ENCODE data around the gene TMA16.
A peak's percentile ranks its signal among the peaks of the same experiment; 100 is the strongest.
"Not testable (repeated sequence)": the region's sequence is repeated elsewhere in the genome, so short reads cannot be mapped to it uniquely, and the experiment has no call there.

Gene TMA16

GRCh38 chr4:163494360-163495241, at the start of gene TMA16:
TSS of gene TMA16 (plus strand) at chr4:163494690. CDS start at chr4:163494802, 112 bp downstream.
- peak; percentile 92 for DNase-seq (ENCODE audit: low spot score)

GRCh38 chr4:163447023-163447422, 47.5 kb upstream of the TMA16 start:
- DNase-seq (ENCODE audit: low spot score): not testable (repeated sequence)

- no peak for DNase-seq (ENCODE audit: low spot score)
Measured at GRCh38 chr4:163447481-163447880, 47.0 kb upstream of the TMA16 start.

- peak; percentile 85 for DNase-seq (ENCODE audit: low spot score)
Measured at GRCh38 chr4:163448540-163449203, 45.8 kb upstream of the TMA16 start.

- DNase-seq (ENCODE audit: low spot score): no peak
Measured at GRCh38 chr4:163462556-163462955, 31.9 kb upstream of the TMA16 start.

- no peak for DNase-seq (ENCODE audit: low spot score)
Measured at GRCh38 chr4:163467082-163467770, 27.3 kb upstream of the TMA16 start.

- DNase-seq (ENCODE audit: low spot score): no peak
Measured at GRCh38 chr4:163470391-163470790, 24.1 kb upstream of the TMA16 start.

- DNase-seq (ENCODE audit: low spot score): no peak
Measured at GRCh38 chr4:163473130-163473529, 21.4 kb upstream of the TMA16 start.

GRCh38 chr4:163473576-163473975, 20.9 kb upstream of the TMA16 start, which contains the start of gene TKTL2:
TSS of gene TKTL2 (minus strand) at chr4:163473754. CDS start at chr4:163473734, 20 bp downstream.
- DNase-seq (ENCODE audit: low spot score): no peak

GRCh38 chr4:163474027-163474426, 20.5 kb upstream of the TMA16 start:
- no peak for DNase-seq (ENCODE audit: low spot score)

- DNase-seq (ENCODE audit: low spot score): no peak
Measured at GRCh38 chr4:163476761-163477438, 17.6 kb upstream of the TMA16 start.

GRCh38 chr4:163482190-163482589, 12.3 kb upstream of the TMA16 start:
- no peak for DNase-seq (ENCODE audit: low spot score)

- DNase-seq (ENCODE audit: low spot score): peak; percentile 56
Measured at GRCh38 chr4:163484906-163485305, 9.6 kb upstream of the TMA16 start.

GRCh38 chr4:163485589-163485988, 8.9 kb upstream of the TMA16 start:
- DNase-seq (ENCODE audit: low spot score): no peak

GRCh38 chr4:163486321-163486720, 8.2 kb upstream of the TMA16 start:
- no peak for DNase-seq (ENCODE audit: low spot score)

GRCh38 chr4:163489929-163490328, 4.6 kb upstream of the TMA16 start:
- DNase-seq (ENCODE audit: low spot score): no peak

- no peak for DNase-seq (ENCODE audit: low spot score)
Measured at GRCh38 chr4:163492951-163493504, 1.5 kb upstream of the TMA16 start.

- DNase-seq (ENCODE audit: low spot score): no peak
Measured at GRCh38 chr4:163493643-163494359, 689 bp upstream of the TMA16 start.

GRCh38 chr4:163495900-163496299, 1.4 kb downstream of the TMA16 start:
- DNase-seq (ENCODE audit: low spot score): no peak

- DNase-seq (ENCODE audit: low spot score): no peak
Measured at GRCh38 chr4:163500586-163500985, 6.1 kb downstream of the TMA16 start.

GRCh38 chr4:163505374-163505773, 10.9 kb downstream of the TMA16 start:
- no peak for DNase-seq (ENCODE audit: low spot score)
